ENCODE measurements around the gene SMIM10L2A. TPM values are rescaled to one million over a fixed set of nuclear protein-coding genes. Genes with fewer than 3 reads are reported as not detected.

The SMIM10L2A gene
- total RNA-seq: 0.49 and 0.50 TPM in 2 replicates

GRCh38 chrX:135421932-135422809 lies at the start of gene SMIM10L2A:
TSS of gene SMIM10L2A (plus strand) at chrX:135421944. CDS start at chrX:135422132, 188 bp downstream.

Other genes with a start within 250 kb of the SMIM10L2A start
- not detected in 2 replicates for gene ETDA, start 169.9 kb upstream of the SMIM10L2A start, total RNA-seq
- not detected in 2 replicates for gene ETDC, start 112.5 kb upstream of the SMIM10L2A start, total RNA-seq
- gene ZNF75D, start 77.8 kb upstream of the SMIM10L2A start, total RNA-seq: 7.4 and 9.7 TPM in 2 replicates
- gene ZNF449, start 77.1 kb upstream of the SMIM10L2A start, total RNA-seq: 8.3 and 11.3 TPM in 2 replicates
- gene INTS6L, start 98.7 kb downstream of the SMIM10L2A start, total RNA-seq: 2.9 and 3.0 TPM in 2 replicates